ENCODE measurements around the gene TCFL5. TPM values are rescaled to one million over a fixed set of nuclear protein-coding genes. Genes with fewer than 3 reads are reported as not detected.

Gene TCFL5
- total RNA-seq, 1 donor from 2014 or later, result 11.0 TPM

GRCh38 chr20:62886709-62887058 is 25.1 kb upstream of the TCFL5 start:
- no peak for FAIRE-seq
- H3K27ac ChIP-seq (ENCODE audit: low read depth, low read length), result no peak overlapping the region

GRCh38 chr20:62885896-62886708 is 24.5 kb upstream of the TCFL5 start:
- Histone ChIP-seq H3K4me3 (ENCODE audit: insufficient read depth, low read depth, low read length) (no peak overlapping the region), H3K4me2 (ENCODE audit: low read length) (no peak overlapping the region), H3K9me3 (ENCODE audit: insufficient read depth, low read depth, low read length) (no peaks in the 10 kb centered on the region), H3K27me3 (ENCODE audit: insufficient read depth, low read length) (no peaks in the 10 kb centered on the region), H3K79me2 (ENCODE audit: insufficient read depth, low read length) (no peaks in the 10 kb centered on the region), H3K9ac (ENCODE audit: low read length) (no peak overlapping the region), H3K27ac (ENCODE audit: low read depth, low read length) (no peak overlapping the region), H3K4me1 (ENCODE audit: insufficient read depth, low read length) (peaks cover 19% of the 10 kb centered on the region), H2AFZ (ENCODE audit: low read depth, low read length) (no peak overlapping the region), H4K20me1 (ENCODE audit: insufficient read depth, low read length) (peaks cover 55% of the 10 kb centered on the region), H3K36me3 (ENCODE audit: insufficient read depth, low read length) (peaks cover 17% of the 10 kb centered on the region)
- FAIRE-seq (no peak), DNase-seq (ENCODE audit: low read depth) (no peak)
- H3K9me3 Mint-ChIP-seq (ENCODE audit: unreplicated experiment), result no peaks in the 10 kb centered on the region
- no peak overlapping the region for H3K27ac Mint-ChIP-seq (ENCODE audit: unreplicated experiment)
- peaks cover 21% of the 10 kb centered on the region for H3K4me1 Mint-ChIP-seq (ENCODE audit: low read depth, unreplicated experiment)
- no peak overlapping the region for H3K4me3 Mint-ChIP-seq (ENCODE audit: unreplicated experiment)
- H3K27me3 Mint-ChIP-seq (ENCODE audit: low read depth, unreplicated experiment), result no peaks in the 10 kb centered on the region
- peaks cover 22% of the 10 kb centered on the region for H3K36me3 Mint-ChIP-seq (ENCODE audit: low read depth, unreplicated experiment)
- TF ChIP-seq EZH2 (IDR thresholded peaks at IDR 0.05; ENCODE audit: insufficient read depth, low read length), result no peak

More at GRCh38 chr20:62886709-62887058, 25.1 kb upstream of the TCFL5 start:
- Histone ChIP-seq H3K27me3 (ENCODE audit: insufficient read depth, low read length) (no peaks in the 10 kb centered on the region), H2AFZ (ENCODE audit: low read depth, low read length) (no peak overlapping the region), H3K79me2 (ENCODE audit: insufficient read depth, low read length) (no peaks in the 10 kb centered on the region), H3K4me1 (ENCODE audit: insufficient read depth, low read length) (peaks cover 19% of the 10 kb centered on the region), H3K9me3 (ENCODE audit: insufficient read depth, low read depth, low read length) (no peaks in the 10 kb centered on the region), H4K20me1 (ENCODE audit: insufficient read depth, low read length) (peaks cover 61% of the 10 kb centered on the region), H3K4me2 (ENCODE audit: low read length) (peak overlapping the region; percentile 53), H3K36me3 (ENCODE audit: insufficient read depth, low read length) (peaks cover 22% of the 10 kb centered on the region), H3K9ac (ENCODE audit: low read length) (no peak overlapping the region), H3K4me3 (ENCODE audit: insufficient read depth, low read depth, low read length) (no peak overlapping the region)
- H3K9me3 Mint-ChIP-seq (ENCODE audit: unreplicated experiment), result no peaks in the 10 kb centered on the region
- TF ChIP-seq EZH2 (IDR thresholded peaks at IDR 0.05; ENCODE audit: insufficient read depth, low read length) (no peak), CTCF (IDR thresholded peaks at IDR 0.05; ENCODE audit: insufficient read depth, low read depth, low read length) (no peak)
- peaks cover 26% of the 10 kb centered on the region for H3K4me1 Mint-ChIP-seq (ENCODE audit: low read depth, unreplicated experiment)
- H3K27ac Mint-ChIP-seq (ENCODE audit: unreplicated experiment), result no peak overlapping the region
- H3K27me3 Mint-ChIP-seq (ENCODE audit: low read depth, unreplicated experiment), result no peaks in the 10 kb centered on the region
- peaks cover 19% of the 10 kb centered on the region for H3K36me3 Mint-ChIP-seq (ENCODE audit: low read depth, unreplicated experiment)
- no peak overlapping the region for H3K4me3 Mint-ChIP-seq (ENCODE audit: unreplicated experiment)
- no peak for DNase-seq (ENCODE audit: low read depth)

- TF ChIP-seq CTCF (IDR thresholded peaks at IDR 0.05; ENCODE audit: insufficient read depth, low read depth, low read length), result no peak
- no peak for TF ChIP-seq EZH2 (IDR thresholded peaks at IDR 0.05; ENCODE audit: insufficient read depth, low read length)
- DNase-seq (ENCODE audit: low read depth), result no peak
- Histone ChIP-seq H3K27me3 (ENCODE audit: insufficient read depth, low read length) (no peaks in the 10 kb centered on the region), H2AFZ (ENCODE audit: low read depth, low read length) (no peak overlapping the region), H3K4me1 (ENCODE audit: insufficient read depth, low read length) (peaks cover 19% of the 10 kb centered on the region), H3K27ac (ENCODE audit: low read depth, low read length) (no peak overlapping the region), H3K4me2 (ENCODE audit: low read length) (no peak overlapping the region), H3K9ac (ENCODE audit: low read length) (no peak overlapping the region), H4K20me1 (ENCODE audit: insufficient read depth, low read length) (peaks cover 49% of the 10 kb centered on the region), H3K4me3 (ENCODE audit: insufficient read depth, low read depth, low read length) (no peak overlapping the region), H3K9me3 (ENCODE audit: insufficient read depth, low read depth, low read length) (no peaks in the 10 kb centered on the region), H3K36me3 (ENCODE audit: insufficient read depth, low read length) (peaks cover 10% of the 10 kb centered on the region), H3K79me2 (ENCODE audit: insufficient read depth, low read length) (no peaks in the 10 kb centered on the region)
- H3K4me3 Mint-ChIP-seq (ENCODE audit: unreplicated experiment), result no peak overlapping the region
- no peak for FAIRE-seq
- peaks cover 18% of the 10 kb centered on the region for H3K36me3 Mint-ChIP-seq (ENCODE audit: low read depth, unreplicated experiment)
- H3K9me3 Mint-ChIP-seq (ENCODE audit: unreplicated experiment), result no peaks in the 10 kb centered on the region
- H3K27me3 Mint-ChIP-seq (ENCODE audit: low read depth, unreplicated experiment), result no peaks in the 10 kb centered on the region
- H3K27ac Mint-ChIP-seq (ENCODE audit: unreplicated experiment), result no peak overlapping the region
- H3K4me1 Mint-ChIP-seq (ENCODE audit: low read depth, unreplicated experiment), result peaks cover 16% of the 10 kb centered on the region
These were observed 23.6 kb upstream of the TCFL5 start for GRCh38 chr20:62885046-62885895.
